Large intestine (tissue), 3 donors: ENCODE data around the gene MKS1. TPM values are rescaled to one million over a fixed set of nuclear protein-coding genes. Genes with fewer than 3 reads are reported as not detected.

ENCODE experiments used
- DNase-seq, 2 donors: peaks; one replicate each; pipeline versions ENCODE4 v3.0.0 to v3.0.0-alpha.2; 2013
- H3K27ac ChIP-seq: one replicate; pipeline ENCODE4 v1.5.1; 2013; ENCODE audit warnings: low read length
- H3K27me3 ChIP-seq: 2 replicates; pipeline ENCODE4 v1.6.1; 2013; ENCODE audit warnings: low read length; ENCODE audit not compliant: control insufficient read depth, insufficient read depth
- H3K36me3 ChIP-seq: 2 replicates; pipeline ENCODE4 v1.6.1; 2013; ENCODE audit warnings: low read length; ENCODE audit not compliant: control insufficient read depth, insufficient read depth
- H3K4me1 ChIP-seq: one replicate; pipeline ENCODE4 v1.6.1; 2013; ENCODE audit warnings: low read length; ENCODE audit not compliant: control insufficient read depth, insufficient read depth
- H3K4me3 ChIP-seq: one replicate; pipeline ENCODE4 v1.5.1; 2013; ENCODE audit warnings: low read length
- H3K9me3 ChIP-seq: one replicate; pipeline ENCODE4 v1.6.1; 2013; ENCODE audit warnings: mild to moderate bottlenecking, low read depth, low read length, moderate library complexity; ENCODE audit not compliant: control insufficient read depth
- WGBS: methylation state at CpG from one replicate; pipeline ENCODE4 v1.1.5; 2013; ENCODE audit warnings: low lambda C conversion rate; ENCODE audit not compliant: insufficient coverage; 5-methylcytosine and 5-hydroxymethylcytosine counted together
- polyA plus RNA-seq: library from polyadenylated mRNA; unstranded; fragments of 120-200 nt; gene quantifications from one replicate; pipeline ENCODE4 v1.2.1, GENCODE V29; 2013

The MKS1 gene
- polyA plus RNA-seq, 1 donor, result 27.1 TPM

- no peak for DNase-seq
- Histone ChIP-seq H3K4me3 (no peak overlapping the region), H3K4me1 (no peaks in the 10 kb centered on the region), H3K27ac (no peak overlapping the region), H3K36me3 (no peaks in the 10 kb centered on the region), H3K9me3 (no peaks in the 10 kb centered on the region), H3K27me3 (peaks cover 6% of the 10 kb centered on the region)
- WGBS, result 0% methylated on average over 1 of the region's 2 CpGs
Measured at GRCh38 chr17:58172369-58173071, 46.5 kb downstream of the MKS1 start.

- no peaks in the 10 kb centered on the region for H3K36me3 ChIP-seq
- 58% methylated on average over 3 of the region's 4 CpGs for WGBS
- H3K27me3 ChIP-seq, result peaks cover 14% of the 10 kb centered on the region
- H3K27ac ChIP-seq, result no peak overlapping the region
- DNase-seq, result no peak
- H3K4me3 ChIP-seq, result no peak overlapping the region
- no peaks in the 10 kb centered on the region for H3K9me3 ChIP-seq
- no peaks in the 10 kb centered on the region for H3K4me1 ChIP-seq
Measured at GRCh38 chr17:58170622-58171021, 48.4 kb downstream of the MKS1 start.

GRCh38 chr17:58166682-58167081 lies 52.4 kb downstream of the MKS1 start, which contains the start of gene OR4D2:
TSS of gene OR4D2 (plus strand) at chr17:58166982. CDS start at chr17:58169656, 2,674 bp downstream.
- H3K4me1 ChIP-seq, result no peaks in the 10 kb centered on the region
- DNase-seq, result no peak
- no peaks in the 10 kb centered on the region for H3K36me3 ChIP-seq
- no peak within 1 kb of the TSS for H3K4me3 ChIP-seq
- H3K27ac ChIP-seq, result no peak within 1 kb of the TSS
- 47% methylated on average over 4 of the region's 6 CpGs for WGBS
- H3K27me3 ChIP-seq, result peaks cover 24% of the 10 kb centered on the region
- H3K9me3 ChIP-seq, result no peaks in the 10 kb centered on the region

- H3K27me3 ChIP-seq, result peaks cover 30% of the 10 kb centered on the region
- no CpG with 5 or more reads among the region's 2 CpGs for WGBS
Measured at GRCh38 chr17:58165981-58166380, 53.1 kb downstream of the MKS1 start.

GRCh38 chr17:58161566-58161965 lies 57.5 kb downstream of the MKS1 start:
- no peaks in the 10 kb centered on the region for H3K4me1 ChIP-seq
- 67% methylated on average over 1 of the region's 3 CpGs for WGBS

More at GRCh38 chr17:58165981-58166380, 53.1 kb downstream of the MKS1 start:
- Histone ChIP-seq H3K4me1 (no peaks in the 10 kb centered on the region), H3K36me3 (no peaks in the 10 kb centered on the region), H3K4me3 (no peak overlapping the region), H3K27ac (no peak overlapping the region), H3K9me3 (no peaks in the 10 kb centered on the region)
- no peak for DNase-seq

GRCh38 chr17:58158181-58158580 lies 60.9 kb downstream of the MKS1 start:
- Histone ChIP-seq H3K4me1 (no peaks in the 10 kb centered on the region), H3K36me3 (no peaks in the 10 kb centered on the region), H3K27ac (no peak overlapping the region), H3K4me3 (no peak overlapping the region), H3K9me3 (peaks cover 4% of the 10 kb centered on the region), H3K27me3 (peaks cover 69% of the 10 kb centered on the region)
- 100% methylated on average over 1 of the region's 2 CpGs for WGBS
- no peak for DNase-seq

More at GRCh38 chr17:58161566-58161965, 57.5 kb downstream of the MKS1 start:
- H3K36me3 ChIP-seq, result no peaks in the 10 kb centered on the region
- DNase-seq, result no peak
- H3K4me3 ChIP-seq, result no peak overlapping the region
- peaks cover 54% of the 10 kb centered on the region for H3K27me3 ChIP-seq
- H3K27ac ChIP-seq, result no peak overlapping the region
- peaks cover 4% of the 10 kb centered on the region for H3K9me3 ChIP-seq

GRCh38 chr17:58156839-58157803 lies 61.9 kb downstream of the MKS1 start:
- no peak overlapping the region for H3K27ac ChIP-seq
- peaks cover 4% of the 10 kb centered on the region for H3K9me3 ChIP-seq
- no peaks in the 10 kb centered on the region for H3K4me1 ChIP-seq
- WGBS, result no CpG with 5 or more reads among the region's 65 CpGs
- no peaks in the 10 kb centered on the region for H3K36me3 ChIP-seq
- H3K4me3 ChIP-seq, result peak overlapping the region; percentile 23
- peak in 1 of 2 donors; percentile 13 for DNase-seq
- peaks cover 71% of the 10 kb centered on the region for H3K27me3 ChIP-seq

Other genes with a start within 250 kb of the MKS1 start
- 52.2 TPM for gene VEZF1, start 231.0 kb downstream of the MKS1 start, polyA plus RNA-seq
- gene SRSF1, start 212.0 kb downstream of the MKS1 start, polyA plus RNA-seq, result 213 TPM
- 48.8 TPM for gene DYNLL2, start 135.8 kb downstream of the MKS1 start, polyA plus RNA-seq
- 0.01 TPM for gene OR4D1, start 70.9 kb downstream of the MKS1 start, polyA plus RNA-seq
- not detected for gene OR4D2, start 52.3 kb downstream of the MKS1 start, polyA plus RNA-seq
- gene EPX, start 26.5 kb downstream of the MKS1 start, polyA plus RNA-seq, result 0.24 TPM
- gene LPO, start 19.3 kb upstream of the MKS1 start, polyA plus RNA-seq, result 0.37 TPM
- gene MPO, start 61.7 kb upstream of the MKS1 start, polyA plus RNA-seq, result 0.79 TPM
- 17.2 TPM for gene TSPOAP1, start 109.5 kb upstream of the MKS1 start, polyA plus RNA-seq
- gene SUPT4H1, start 132.9 kb upstream of the MKS1 start, polyA plus RNA-seq, result 94.6 TPM
- 29.9 TPM for gene RNF43, start 198.3 kb upstream of the MKS1 start, polyA plus RNA-seq